Measurements from ENCODE around the gene PHF21B.

Gene PHF21B

GRCh38 chr22:44944883-44945601 lies 64.8 kb downstream of the PHF21B start:
- H3K4me1 ChIP-seq (ENCODE audit: control insufficient read depth, insufficient read depth, low read length) = no peaks in the 10 kb centered on the region
- TF ChIP-seq ZNF112 (tag by site-specific recombination; IDR thresholded peaks at IDR 0.05) (no peak), ZNF169 (tag by site-specific recombination; IDR thresholded peaks at IDR 0.05) (no peak), ZFHX2 (tag by site-specific recombination; conservative IDR thresholded peaks at IDR 0.05) (no peak), ZNF585B (tag by site-specific recombination; IDR thresholded peaks at IDR 0.05) (no peak), GFI1B (tag by site-specific recombination; IDR thresholded peaks at IDR 0.05) (no peak), RBAK (tag by site-specific recombination; IDR thresholded peaks at IDR 0.05) (no peak), ZSCAN23 (tag by site-specific recombination; IDR thresholded peaks at IDR 0.05) (no peak), KLF1 (tag by site-specific recombination; IDR thresholded peaks at IDR 0.05) (no peak), OSR2 (tag by site-specific recombination; IDR thresholded peaks at IDR 0.05) (no peak), ZNF37A (tag by site-specific recombination; IDR thresholded peaks at IDR 0.05) (no peak), ZNF747 (tag by site-specific recombination; IDR thresholded peaks at IDR 0.05) (no peak), ZNF571 (tag by site-specific recombination; IDR thresholded peaks at IDR 0.05) (no peak), TCF7L2 (IDR thresholded peaks at IDR 0.05; ENCODE audit: borderline replicate concordance, low read depth, low read length) (no peak), ZNF791 (tag by site-specific recombination; IDR thresholded peaks at IDR 0.05) (no peak)

DNA sequence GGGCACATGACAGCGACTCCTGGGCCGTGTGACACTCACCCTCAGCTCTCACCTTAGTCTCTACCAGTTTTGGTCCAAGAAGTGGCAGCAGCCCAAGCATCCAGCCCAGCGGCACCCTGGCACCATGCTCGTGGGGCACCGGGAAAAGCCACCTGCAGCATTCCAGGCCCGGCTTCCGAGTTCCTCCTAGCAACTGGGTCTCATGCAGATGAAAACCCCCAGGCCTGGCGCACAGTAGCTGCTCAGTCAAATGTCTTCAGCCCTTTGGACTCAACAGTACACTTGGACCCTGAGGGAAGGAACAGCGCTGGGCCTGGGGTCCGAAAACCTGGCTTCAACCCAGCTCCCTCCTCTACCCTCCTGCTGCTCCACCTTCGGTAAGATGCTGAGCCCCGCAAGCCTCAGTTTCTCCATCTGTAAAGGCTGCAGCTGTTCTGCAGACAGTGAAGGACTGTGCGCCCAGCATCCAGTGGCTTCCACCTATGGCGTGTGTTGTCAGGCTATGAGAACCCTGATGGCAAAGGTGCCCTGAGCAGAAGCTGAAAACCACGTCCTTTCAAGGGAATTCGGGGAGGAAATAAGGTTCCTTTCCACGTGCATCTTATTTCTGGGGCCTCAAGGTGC lies 66.0 kb downstream of the PHF21B start:
- POLR2A ChIA-PET = no interaction called here
- CTCF ChIA-PET = no interaction called here
- no peaks in the 10 kb centered on the region for H3K4me1 ChIP-seq (ENCODE audit: control insufficient read depth, insufficient read depth, low read length)
- TF ChIP-seq, protein P1, sequence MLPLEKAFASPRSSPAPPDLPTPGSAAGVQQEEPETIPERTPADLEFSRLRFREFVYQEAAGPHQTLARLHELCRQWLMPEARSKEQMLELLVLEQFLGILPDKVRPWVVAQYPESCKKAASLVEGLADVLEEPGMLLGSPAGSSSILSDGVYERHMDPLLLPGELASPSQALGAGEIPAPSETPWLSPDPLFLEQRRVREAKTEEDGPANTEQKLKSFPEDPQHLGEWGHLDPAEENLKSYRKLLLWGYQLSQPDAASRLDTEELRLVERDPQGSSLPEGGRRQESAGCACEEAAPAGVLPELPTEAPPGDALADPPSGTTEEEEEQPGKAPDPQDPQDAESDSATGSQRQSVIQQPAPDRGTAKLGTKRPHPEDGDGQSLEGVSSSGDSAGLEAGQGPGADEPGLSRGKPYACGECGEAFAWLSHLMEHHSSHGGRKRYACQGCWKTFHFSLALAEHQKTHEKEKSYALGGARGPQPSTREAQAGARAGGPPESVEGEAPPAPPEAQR (tag by site-specific recombination; IDR thresholded peaks at IDR 0.05) = no peak
- TF ChIP-seq ZNF837 (tag by site-specific recombination; IDR thresholded peaks at IDR 0.05) = no peak
- TF ChIP-seq ZNF404 (tag by site-specific recombination; IDR thresholded peaks at IDR 0.05) = no peak
- no peak for TF ChIP-seq ZNF221 (tag by site-specific recombination; IDR thresholded peaks at IDR 0.05; ENCODE audit: borderline replicate concordance)
- no peak for TF ChIP-seq MEIS1 (CRISPR knock-in tag; IDR thresholded peaks at IDR 0.05; ENCODE audit: borderline replicate concordance)
- TF ChIP-seq, protein P2, sequence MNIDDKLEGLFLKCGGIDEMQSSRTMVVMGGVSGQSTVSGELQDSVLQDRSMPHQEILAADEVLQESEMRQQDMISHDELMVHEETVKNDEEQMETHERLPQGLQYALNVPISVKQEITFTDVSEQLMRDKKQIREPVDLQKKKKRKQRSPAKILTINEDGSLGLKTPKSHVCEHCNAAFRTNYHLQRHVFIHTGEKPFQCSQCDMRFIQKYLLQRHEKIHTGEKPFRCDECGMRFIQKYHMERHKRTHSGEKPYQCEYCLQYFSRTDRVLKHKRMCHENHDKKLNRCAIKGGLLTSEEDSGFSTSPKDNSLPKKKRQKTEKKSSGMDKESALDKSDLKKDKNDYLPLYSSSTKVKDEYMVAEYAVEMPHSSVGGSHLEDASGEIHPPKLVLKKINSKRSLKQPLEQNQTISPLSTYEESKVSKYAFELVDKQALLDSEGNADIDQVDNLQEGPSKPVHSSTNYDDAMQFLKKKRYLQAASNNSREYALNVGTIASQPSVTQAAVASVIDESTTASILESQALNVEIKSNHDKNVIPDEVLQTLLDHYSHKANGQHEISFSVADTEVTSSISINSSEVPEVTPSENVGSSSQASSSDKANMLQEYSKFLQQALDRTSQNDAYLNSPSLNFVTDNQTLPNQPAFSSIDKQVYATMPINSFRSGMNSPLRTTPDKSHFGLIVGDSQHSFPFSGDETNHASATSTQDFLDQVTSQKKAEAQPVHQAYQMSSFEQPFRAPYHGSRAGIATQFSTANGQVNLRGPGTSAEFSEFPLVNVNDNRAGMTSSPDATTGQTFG (tag by site-specific recombination; IDR thresholded peaks at IDR 0.05; ENCODE audit: borderline replicate concordance) = no peak
- no peak for TF ChIP-seq ZNF239 (tag by site-specific recombination; IDR thresholded peaks at IDR 0.05)
- TF ChIP-seq ZNF211 (tag by site-specific recombination; IDR thresholded peaks at IDR 0.05; ENCODE audit: low read depth) = no peak
- no peak for TF ChIP-seq ZNF426 (tag by site-specific recombination; IDR thresholded peaks at IDR 0.05)
- TF ChIP-seq ZNF248 (tag by site-specific recombination; IDR thresholded peaks at IDR 0.05) = no peak
- TF ChIP-seq ZNF174 (tag by site-specific recombination; IDR thresholded peaks at IDR 0.05) = no peak
- no peak for TF ChIP-seq HOXA7 (CRISPR knock-in tag; IDR thresholded peaks at IDR 0.05; ENCODE audit: borderline replicate concordance)
- no peak for TF ChIP-seq ZNF37A (tag by site-specific recombination; IDR thresholded peaks at IDR 0.05)
- no peak for TF ChIP-seq ZNF335 (tag by site-specific recombination; conservative IDR thresholded peaks at IDR 0.05)
- TF ChIP-seq, protein P3, sequence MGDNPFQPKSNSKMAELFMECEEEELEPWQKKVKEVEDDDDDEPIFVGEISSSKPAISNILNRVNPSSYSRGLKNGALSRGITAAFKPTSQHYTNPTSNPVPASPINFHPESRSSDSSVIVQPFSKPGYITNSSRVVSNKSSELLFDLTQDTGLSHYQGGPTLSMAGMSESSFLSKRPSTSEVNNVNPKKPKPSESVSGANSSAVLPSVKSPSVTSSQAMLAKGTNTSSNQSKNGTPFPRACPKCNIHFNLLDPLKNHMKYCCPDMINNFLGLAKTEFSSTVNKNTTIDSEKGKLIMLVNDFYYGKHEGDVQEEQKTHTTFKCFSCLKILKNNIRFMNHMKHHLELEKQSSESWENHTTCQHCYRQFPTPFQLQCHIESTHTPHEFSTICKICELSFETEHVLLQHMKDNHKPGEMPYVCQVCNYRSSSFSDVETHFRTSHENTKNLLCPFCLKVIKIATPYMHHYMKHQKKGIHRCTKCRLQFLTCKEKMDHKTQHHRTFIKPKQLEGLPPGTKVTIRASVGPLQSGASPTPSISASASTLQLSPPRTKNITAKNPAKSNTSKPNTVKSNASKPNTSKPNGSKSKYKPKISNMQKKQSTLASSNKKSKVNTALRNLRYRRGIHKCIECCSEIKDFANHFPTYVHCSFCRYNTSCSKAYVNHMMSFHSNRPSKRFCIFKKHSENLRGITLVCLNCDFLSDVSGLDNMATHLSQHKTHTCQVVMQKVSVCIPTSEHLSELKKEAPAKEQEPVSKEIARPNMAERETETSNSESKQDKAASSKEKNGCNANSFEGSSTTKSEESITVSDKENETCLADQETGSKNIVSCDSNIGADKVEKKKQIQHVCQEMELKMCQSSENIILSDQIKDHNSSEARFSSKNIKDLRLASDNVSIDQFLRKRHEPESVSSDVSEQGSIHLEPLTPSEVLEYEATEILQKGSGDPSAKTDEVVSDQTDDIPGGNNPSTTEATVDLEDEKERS (tag by site-specific recombination; IDR thresholded peaks at IDR 0.05) = no peak
- no peak for TF ChIP-seq YY1 (tag by site-specific recombination; IDR thresholded peaks at IDR 0.05)
- no peak for TF ChIP-seq ZNF114 (tag by site-specific recombination; IDR thresholded peaks at IDR 0.05)

More at GRCh38 chr22:44944883-44945601, 64.8 kb downstream of the PHF21B start:
- Histone ChIP-seq H3K9me3 (ENCODE audit: control insufficient read depth, insufficient read depth, low read depth, low read length) (no peaks in the 10 kb centered on the region), H3K27ac (ENCODE audit: extremely low read depth, low read depth, low read length) (no peak overlapping the region), H3K36me3 (ENCODE audit: control insufficient read depth in 2 of 2, insufficient read depth in 1 of 2, low read length in 2 of 2) (no peaks in the 10 kb centered on the region), H3K4me3 (ENCODE audit: low read depth, low read length) (no peak overlapping the region)
- ChIA-PET POLR2A (no interaction called here), CTCF (no interaction called here)

More for the DNA sequence above, 66.0 kb downstream of the PHF21B start:
- H3K9me3 ChIP-seq (ENCODE audit: control insufficient read depth, insufficient read depth, low read depth, low read length) = no peaks in the 10 kb centered on the region
- H3K4me3 ChIP-seq (ENCODE audit: low read depth, low read length) = no peak overlapping the region
- no peak overlapping the region for H3K27ac ChIP-seq (ENCODE audit: extremely low read depth, low read depth, low read length)
- H3K36me3 ChIP-seq (ENCODE audit: control insufficient read depth in 2 of 2, insufficient read depth in 1 of 2, low read length in 2 of 2) = no peaks in the 10 kb centered on the region

All from HEK293 (cell line).